Inflammatory macrophage (primary cell): ENCODE data around the gene ARHGAP44.
"Not testable (repeated sequence)": the region's sequence is repeated elsewhere in the genome, so short reads cannot be mapped to it uniquely, and the experiment has no call there.

Experiments used
- DNase-seq, 2 donors: peaks; one replicate each; pipeline ENCODE4 v3.0.0-alpha.2; 2020 to 2022

The ARHGAP44 gene

GRCh38 chr17:12826431-12826830 is 37.1 kb downstream of the ARHGAP44 start:
- DNase-seq: no peak

GRCh38 chr17:12830777-12831247 is 41.5 kb downstream of the ARHGAP44 start:
- DNase-seq: no peak

DNA sequence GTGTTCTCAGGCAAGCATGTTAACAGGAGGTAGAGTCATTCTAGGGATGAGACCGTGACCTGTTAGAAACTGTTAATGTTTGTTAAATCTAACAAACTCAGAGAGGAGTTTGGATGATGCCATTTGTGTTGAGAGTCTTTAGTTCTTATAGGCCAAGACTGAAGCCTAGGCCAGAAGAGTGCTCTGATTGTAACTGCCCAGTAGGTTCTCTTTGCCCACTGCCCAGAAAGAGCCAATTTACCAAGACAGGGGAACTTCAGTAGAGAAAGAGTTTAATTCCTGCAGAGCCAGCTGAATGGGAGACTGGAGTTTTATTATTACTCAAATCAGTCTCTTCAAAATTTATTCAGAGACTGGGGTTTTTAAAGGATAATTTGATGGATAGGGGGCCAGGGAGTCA is 42.5 kb downstream of the ARHGAP44 start:
- no peak for DNase-seq

- DNase-seq: no peak
Observed at GRCh38 chr17:12839042-12839441, 49.7 kb downstream of the ARHGAP44 start.

DNA sequence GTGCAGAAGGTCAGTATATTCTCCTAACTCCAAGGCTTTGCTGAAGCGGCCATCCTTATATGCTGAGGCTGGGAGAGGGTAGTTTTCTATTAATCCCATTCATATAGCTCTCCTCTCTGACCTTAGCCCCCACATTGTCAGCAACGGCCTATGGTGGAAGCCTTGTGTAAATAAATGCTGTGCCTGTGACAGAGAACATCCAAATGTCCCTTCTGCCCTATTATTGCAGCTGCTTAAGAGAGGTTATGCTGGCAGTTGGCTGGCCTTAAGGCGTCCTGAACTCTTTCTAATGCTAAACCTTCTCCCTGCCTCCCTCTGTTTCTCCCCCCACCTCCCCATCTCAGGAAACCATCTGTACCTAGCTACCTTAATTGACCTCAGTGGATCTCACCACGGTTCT is 53.6 kb downstream of the ARHGAP44 start:
- no peak for DNase-seq

DNA sequence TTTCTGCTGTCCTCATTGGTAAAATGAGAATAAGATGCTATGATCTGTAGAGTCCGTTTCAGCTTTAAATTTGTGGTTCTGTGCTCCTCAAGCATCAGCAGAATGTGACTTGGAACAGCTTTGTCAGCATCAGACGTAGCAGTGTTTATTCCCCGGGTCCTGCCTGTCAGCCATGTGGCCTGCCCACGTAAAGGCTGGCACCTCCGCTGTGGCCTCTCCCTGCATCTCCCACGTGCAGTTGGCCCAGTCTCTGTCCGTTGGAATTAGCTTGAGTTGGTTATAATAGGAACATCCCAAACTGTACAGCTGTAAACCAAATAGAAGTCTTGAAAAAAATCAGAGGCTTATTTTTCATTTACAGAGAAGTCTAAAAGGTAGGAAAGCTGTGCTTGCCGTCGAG is 61.7 kb downstream of the ARHGAP44 start:
- DNase-seq: no peak

DNA sequence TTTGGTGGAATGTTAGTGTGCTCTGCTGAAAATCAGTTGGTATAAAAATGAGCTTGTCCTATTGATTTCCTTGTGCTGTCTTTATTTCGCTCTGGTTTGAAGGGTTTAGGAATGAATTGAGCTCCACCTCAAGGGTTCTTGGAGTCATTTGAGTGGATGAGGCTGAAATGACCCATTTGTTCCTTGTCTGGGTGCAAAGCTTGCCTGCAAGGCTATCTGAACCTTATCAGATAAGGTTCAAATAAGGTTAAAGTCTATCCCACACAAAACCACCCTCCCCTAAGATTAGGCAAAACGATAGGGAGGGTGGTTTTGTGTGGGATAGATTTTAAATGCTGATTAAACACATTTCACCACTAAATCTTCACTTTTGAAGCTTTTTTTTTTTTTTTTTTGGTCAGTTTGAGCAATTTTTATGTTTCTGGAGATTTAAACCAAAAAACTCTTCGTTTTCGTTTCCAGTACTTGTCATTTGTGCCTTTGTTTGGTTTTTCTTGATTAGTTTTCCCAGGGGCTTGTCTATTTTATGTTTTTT is 62.7 kb downstream of the ARHGAP44 start:
- DNase-seq: no peak

DNA sequence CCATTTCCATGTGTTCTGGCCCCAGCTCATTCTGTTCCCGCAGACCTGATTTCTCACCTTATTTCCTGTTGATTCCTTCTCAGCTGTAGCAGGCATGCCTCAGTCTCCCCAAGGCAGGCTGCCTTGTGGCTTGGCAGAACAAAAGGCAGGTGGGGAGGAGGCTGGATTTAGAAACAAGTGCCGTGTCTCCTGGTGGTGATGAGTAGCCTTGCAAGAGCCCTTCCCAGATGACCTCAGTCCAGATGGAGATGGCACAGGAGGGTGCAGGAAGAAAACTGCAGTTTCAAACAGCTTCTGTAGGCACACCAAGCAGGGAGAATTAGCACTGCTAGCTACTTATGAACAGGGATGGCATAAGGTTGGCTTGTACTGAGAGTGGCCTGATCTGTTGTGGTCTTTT is 64.6 kb downstream of the ARHGAP44 start:
- DNase-seq: no peak

- peak; percentile 49 to 82 for DNase-seq
Observed at GRCh38 chr17:12856416-12856815, 67.1 kb downstream of the ARHGAP44 start.

DNA sequence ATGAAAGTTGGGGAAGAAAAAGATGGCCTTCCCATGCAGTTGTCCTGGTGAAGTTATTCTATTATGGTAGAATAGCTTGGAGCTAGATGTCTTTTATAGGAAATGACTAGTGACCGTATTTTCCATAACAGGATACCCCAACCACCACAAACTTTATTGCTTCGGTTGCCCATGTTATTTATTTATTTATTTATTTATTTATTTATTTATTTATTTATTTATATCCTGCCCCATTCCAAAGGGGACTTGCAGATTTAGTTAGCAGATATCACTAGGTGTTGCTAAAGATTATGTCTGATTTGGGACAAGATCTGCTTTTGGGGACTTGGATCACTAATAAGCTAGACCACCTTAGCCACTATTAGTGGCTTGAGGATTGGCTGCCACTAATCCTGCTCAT is 68.3 kb downstream of the ARHGAP44 start:
- DNase-seq: no peak

GRCh38 chr17:12859520-12859919 is 70.2 kb downstream of the ARHGAP44 start:
- no peak for DNase-seq

- peak in 1 of 2 donors; percentile 3 for DNase-seq
Observed at GRCh38 chr17:12865769-12866168, 76.5 kb downstream of the ARHGAP44 start.

DNA sequence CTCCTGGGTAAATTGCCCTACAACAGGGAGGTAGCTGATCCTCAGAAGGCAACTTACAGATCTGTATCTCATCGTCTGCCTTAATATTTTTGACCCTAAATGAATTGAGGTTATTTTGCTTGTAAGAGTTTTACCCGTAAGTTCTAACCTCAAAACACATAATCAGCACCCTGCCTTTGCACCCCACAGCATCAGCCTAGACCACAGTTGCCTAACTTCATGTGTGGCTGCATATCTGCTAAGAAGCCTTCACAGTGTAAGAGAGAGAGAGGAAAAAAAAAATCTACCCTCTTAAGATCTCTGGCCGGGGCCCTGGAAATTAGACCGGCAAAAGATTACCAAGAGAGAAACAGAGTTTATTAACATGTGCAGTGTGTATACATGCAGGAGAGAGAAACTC is 76.9 kb downstream of the ARHGAP44 start:
- DNase-seq: no peak

- no peak for DNase-seq
Observed at GRCh38 chr17:12867726-12868125, 78.4 kb downstream of the ARHGAP44 start.

GRCh38 chr17:12873415-12874125 is 84.3 kb downstream of the ARHGAP44 start:
- not testable (repeated sequence) for DNase-seq

GRCh38 chr17:12877953-12878669 is 88.8 kb downstream of the ARHGAP44 start:
- no peak for DNase-seq

GRCh38 chr17:12879096-12879495 is 89.8 kb downstream of the ARHGAP44 start:
- not testable (repeated sequence) for DNase-seq

GRCh38 chr17:12883472-12883871 is 94.2 kb downstream of the ARHGAP44 start:
- DNase-seq: no peak

GRCh38 chr17:12887088-12887487 is 97.8 kb downstream of the ARHGAP44 start:
- no peak for DNase-seq

DNA sequence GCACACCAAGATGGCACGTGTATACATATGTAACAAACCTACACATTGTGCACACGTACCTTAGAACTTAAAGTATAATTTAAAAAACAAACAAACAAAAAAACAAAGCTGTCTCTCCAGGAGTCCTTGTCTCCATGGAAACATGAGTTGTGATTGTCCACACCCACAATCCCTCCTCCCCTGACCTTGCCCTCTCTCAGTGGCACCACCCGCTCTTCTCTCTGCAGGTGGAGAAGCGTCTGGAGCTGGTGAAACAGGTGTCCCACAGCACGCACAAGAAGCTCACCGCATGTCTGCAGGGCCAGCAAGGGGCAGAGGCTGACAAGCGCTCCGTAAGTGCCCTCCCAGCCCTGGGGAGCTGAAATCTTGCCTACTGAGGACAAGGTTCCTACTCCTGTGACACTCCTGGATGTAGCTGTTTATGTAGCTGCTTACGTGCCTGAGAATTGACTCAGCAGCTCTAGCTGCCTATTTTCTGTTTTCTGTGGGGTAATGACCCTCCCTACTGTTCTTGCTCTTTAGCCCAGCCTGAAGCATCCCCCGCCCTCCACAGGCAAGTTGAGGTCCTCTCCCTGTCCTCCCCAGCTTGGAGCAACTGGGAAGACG is 107.0 kb downstream of the ARHGAP44 start:
- DNase-seq: no peak

DNA sequence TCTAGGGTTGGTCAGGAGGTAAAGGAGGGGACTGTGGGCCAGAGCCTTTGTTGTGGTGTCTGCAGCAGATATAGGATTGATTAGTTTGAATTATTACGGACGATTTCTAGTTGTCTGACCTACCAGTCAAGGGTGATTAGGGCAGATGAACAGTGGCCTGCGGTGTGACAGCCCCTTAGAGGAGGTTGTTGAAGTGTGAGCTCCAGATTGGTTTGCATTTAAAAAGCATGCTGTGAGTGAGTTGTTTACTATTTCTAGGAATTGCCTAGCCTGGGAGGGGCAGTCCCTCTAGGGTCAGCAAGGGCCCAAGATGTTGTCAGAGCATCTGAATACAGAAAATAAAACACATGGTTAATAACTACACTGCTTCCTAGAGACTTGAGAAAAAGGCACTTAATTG is 108.8 kb downstream of the ARHGAP44 start:
- DNase-seq: no peak

DNA sequence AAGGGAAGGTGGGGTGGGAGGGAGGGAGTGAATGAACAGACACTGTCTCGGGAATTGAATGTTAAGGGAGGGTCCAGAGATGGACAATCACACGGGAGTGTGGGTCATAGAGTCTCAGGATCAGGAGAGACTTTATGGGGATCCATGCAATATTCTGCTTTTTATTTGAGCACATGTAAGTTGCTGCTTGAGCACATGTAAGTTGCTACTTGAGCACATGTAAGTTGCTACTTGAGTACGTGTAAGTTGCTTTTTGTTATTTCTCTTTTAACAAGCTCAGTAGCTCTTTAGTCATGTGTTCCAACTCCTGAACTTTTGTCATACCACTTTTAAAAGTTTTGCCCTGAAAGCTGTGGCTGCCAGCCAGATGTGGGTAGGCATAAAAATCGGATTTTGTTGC is 110.3 kb downstream of the ARHGAP44 start:
- DNase-seq: no peak

DNA sequence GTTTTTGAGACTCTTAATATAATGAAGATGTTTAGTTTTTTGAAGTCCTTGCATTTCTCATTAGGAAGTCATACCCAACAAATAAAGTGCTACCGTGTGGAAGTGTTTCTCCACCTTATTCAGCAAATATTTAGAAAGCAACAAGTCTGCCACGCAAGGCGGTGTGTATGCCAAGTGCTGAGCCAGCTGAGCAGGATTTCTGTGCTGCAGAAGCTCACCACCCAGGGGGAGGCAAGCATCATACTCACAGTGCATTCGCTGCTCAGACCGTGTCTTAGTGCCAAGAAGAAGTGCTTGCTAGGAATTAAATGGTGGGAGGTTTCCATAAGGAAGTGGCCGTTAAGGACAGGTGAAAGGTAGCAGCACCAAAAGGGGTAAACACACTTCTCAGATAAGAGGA is 111.2 kb downstream of the ARHGAP44 start:
- no peak for DNase-seq

DNA sequence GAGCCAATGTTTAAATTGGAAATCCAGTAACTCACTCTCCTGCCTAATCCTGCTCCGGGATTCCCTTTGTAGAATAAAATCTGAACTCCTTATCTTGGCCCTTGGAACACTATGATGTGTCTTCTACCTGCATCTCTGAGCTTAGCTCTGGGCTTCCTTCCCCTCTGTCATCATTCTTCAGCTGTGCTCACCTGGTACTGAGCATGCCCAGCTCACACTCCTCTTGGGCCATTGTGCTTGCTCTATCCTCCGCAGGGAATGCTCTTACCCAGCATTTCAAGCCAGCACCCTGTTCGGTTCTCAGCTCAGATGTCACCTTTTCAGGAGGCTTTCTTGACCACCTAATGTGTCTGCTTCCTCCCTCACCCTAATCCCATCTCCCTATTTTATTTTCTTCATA is 112.7 kb downstream of the ARHGAP44 start:
- DNase-seq: no peak
